Renal cortex interstitium (tissue), 15 donors: Measurements from ENCODE around the gene NAT8. TPM values are rescaled to one million over a fixed set of nuclear protein-coding genes. Genes with fewer than 3 reads are reported as not detected.
"Not testable (repeated sequence)": the region's sequence is repeated elsewhere in the genome, so short reads cannot be mapped to it uniquely, and the experiment has no call there.

Experiments used
- DNase-seq, 11 donors: peaks; one replicate each; pipeline ENCODE4 v3.0.0-alpha.2; 2013; ENCODE audit warnings: low read depth in 9 of 11, low spot score in 4 of 11; ENCODE audit errors: extremely low read depth in 1 of 11
- long read RNA-seq, 16 experiments: transcript quantifications; one replicate each; lab custom pipeline, GENCODE V29; 2026
- polyA plus RNA-seq, 3 donors: library from polyadenylated mRNA; unstranded; fragments of 120-200 nt; gene quantifications; one replicate each; pipeline ENCODE4 v1.2.1, GENCODE V29; 2013; ENCODE audit not compliant: insufficient read length in 3 of 3

NAT8 gene
- 10 to 100 TPM; 22.6 to 32.0 (median 28.2) TPM for polyA plus RNA-seq
- long read RNA-seq, donor 1, transcript NAT8-201 (2 exons, 947 nt) = major isoform, 7 of 12 reads
- long read RNA-seq, donor 1, partial matches to known transcripts = 5 of 12 reads
- long read RNA-seq, donor 1, other reads (novel, unspliced or antisense) = 0 of 12 reads
- long read RNA-seq, donor 2, transcript NAT8-201 (2 exons, 947 nt) = major isoform, 10 of 18 reads
- long read RNA-seq, donor 2, partial matches to known transcripts = 8 of 18 reads
- long read RNA-seq, donor 2, other reads (novel, unspliced or antisense) = 0 of 18 reads
- long read RNA-seq, donor 3, transcript NAT8-201 (2 exons, 947 nt) = major isoform, 21 of 21 reads
- long read RNA-seq, donor 3, partial matches to known transcripts = 0 of 21 reads
- long read RNA-seq, donor 3, other reads (novel, unspliced or antisense) = 0 of 21 reads
- long read RNA-seq, donor 4, transcript NAT8-201 (2 exons, 947 nt) = major isoform, 16 of 24 reads
- long read RNA-seq, donor 4, partial matches to known transcripts = 8 of 24 reads
- long read RNA-seq, donor 4, other reads (novel, unspliced or antisense) = 0 of 24 reads
- long read RNA-seq, donor 5 = 0 reads
- long read RNA-seq, donor 6, transcript NAT8-201 (2 exons, 947 nt) = major isoform, 15 of 15 reads
- long read RNA-seq, donor 6, partial matches to known transcripts = 0 of 15 reads
- long read RNA-seq, donor 6, other reads (novel, unspliced or antisense) = 0 of 15 reads
- long read RNA-seq, donor 7, transcript NAT8-201 (2 exons, 947 nt) = major isoform, 13 of 19 reads
- long read RNA-seq, donor 7, partial matches to known transcripts = 6 of 19 reads
- long read RNA-seq, donor 7, other reads (novel, unspliced or antisense) = 0 of 19 reads
- long read RNA-seq, donor 8, transcript NAT8-201 (2 exons, 947 nt) = major isoform, 22 of 38 reads
- long read RNA-seq, donor 8, partial matches to known transcripts = 16 of 38 reads
- long read RNA-seq, donor 8, other reads (novel, unspliced or antisense) = 0 of 38 reads
- long read RNA-seq, donor 9, transcript NAT8-201 (2 exons, 947 nt) = major isoform, 9 of 9 reads
- long read RNA-seq, donor 9, partial matches to known transcripts = 0 of 9 reads
- long read RNA-seq, donor 9, other reads (novel, unspliced or antisense) = 0 of 9 reads
- long read RNA-seq, donor 10, transcript NAT8-201 (2 exons, 947 nt) = major isoform, 22 of 22 reads
- long read RNA-seq, donor 10, partial matches to known transcripts = 0 of 22 reads
- long read RNA-seq, donor 10, other reads (novel, unspliced or antisense) = 0 of 22 reads
- long read RNA-seq, donor 11, transcript NAT8-201 (2 exons, 947 nt) = major isoform, 13 of 13 reads
- long read RNA-seq, donor 11, partial matches to known transcripts = 0 of 13 reads
- long read RNA-seq, donor 11, other reads (novel, unspliced or antisense) = 0 of 13 reads
- long read RNA-seq, donor 12, partial matches to known transcripts = 0 of 2 reads
- long read RNA-seq, donor 12, other reads (novel, unspliced or antisense) = 0 of 2 reads
- long read RNA-seq, donor 13, transcript NAT8-201 (2 exons, 947 nt) = major isoform, 21 of 21 reads
- long read RNA-seq, donor 13, partial matches to known transcripts = 0 of 21 reads
- long read RNA-seq, donor 13, other reads (novel, unspliced or antisense) = 0 of 21 reads
- long read RNA-seq, donor 14, transcript NAT8-201 (2 exons, 947 nt) = major isoform, 16 of 16 reads
- long read RNA-seq, donor 14, partial matches to known transcripts = 0 of 16 reads
- long read RNA-seq, donor 14, other reads (novel, unspliced or antisense) = 0 of 16 reads
- long read RNA-seq, donor 15, partial matches to known transcripts = 0 of 2 reads
- long read RNA-seq, donor 15, other reads (novel, unspliced or antisense) = 0 of 2 reads
- long read RNA-seq, donor 16, transcript NAT8-201 (2 exons, 947 nt) = major isoform, 32 of 32 reads
- long read RNA-seq, donor 16, partial matches to known transcripts = 0 of 32 reads
- long read RNA-seq, donor 16, other reads (novel, unspliced or antisense) = 0 of 32 reads

- DNase-seq = no peak
Observed at GRCh38 chr2:73642338-73643018, at the start of gene NAT8. Gene NAT8 (minus strand): TSS chr2:73642422. CDS start chr2:73641628, 794 bp downstream.

DNA sequence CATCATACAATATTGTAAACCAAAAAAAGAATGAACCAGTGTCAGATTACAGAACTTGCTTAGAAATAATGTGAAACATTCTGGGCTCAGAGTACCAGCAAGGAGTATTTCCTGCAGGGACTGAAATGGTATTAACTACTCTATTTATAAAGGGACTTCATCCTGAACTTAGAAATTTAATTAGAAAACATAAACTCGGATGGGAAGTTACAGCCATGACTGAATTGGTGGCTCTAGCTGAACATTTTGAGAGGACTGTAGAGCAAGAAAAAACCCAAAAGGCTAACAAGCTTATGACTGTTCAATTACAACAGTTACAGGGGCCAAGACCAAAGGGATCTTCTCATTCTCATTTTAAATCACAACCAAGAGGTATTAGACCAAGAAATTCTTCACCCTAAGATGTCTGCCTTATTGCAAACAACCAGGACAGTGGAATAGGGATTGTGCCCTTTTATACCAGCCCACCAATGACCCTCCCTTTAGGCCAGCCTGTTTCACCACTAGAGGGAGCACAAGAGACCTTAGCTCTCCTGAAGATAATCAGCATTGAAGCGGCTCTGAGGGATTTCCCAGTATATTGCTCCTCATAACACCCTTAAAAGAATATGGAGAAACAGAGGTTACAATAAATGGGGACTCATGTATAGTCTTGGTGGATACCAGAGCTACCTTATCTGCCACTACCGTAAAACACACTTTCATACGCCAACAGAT lies 48.3 kb upstream of the NAT8 start:
- DNase-seq = not testable (repeated sequence)

GRCh38 chr2:73688494-73688893 lies 46.3 kb upstream of the NAT8 start:
- not testable (repeated sequence) for DNase-seq

GRCh38 chr2:73685764-73686438 lies 43.7 kb upstream of the NAT8 start:
- DNase-seq = peak in 1 of 11 donors; percentile 14

- DNase-seq = not testable (repeated sequence)
Observed at GRCh38 chr2:73684905-73685304, 42.7 kb upstream of the NAT8 start.

DNA sequence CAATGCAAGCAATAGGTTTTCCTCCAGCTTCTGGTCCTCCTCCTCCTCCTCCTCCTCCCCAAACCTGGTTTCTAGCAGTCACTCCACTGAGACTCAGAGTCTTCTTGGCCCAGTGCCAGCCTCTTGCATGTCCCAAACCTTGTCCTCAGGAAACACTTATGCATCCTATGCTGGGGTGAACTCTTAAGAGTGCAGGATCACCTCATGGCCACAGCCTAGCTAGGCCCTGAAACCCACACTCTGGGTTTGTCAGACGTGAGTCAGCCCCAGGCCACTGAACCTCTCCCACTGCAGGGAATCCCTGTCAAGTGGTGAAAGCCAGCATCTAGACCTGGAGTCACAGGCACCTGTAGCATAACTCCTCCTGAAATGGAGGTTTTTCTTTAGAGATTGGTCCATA lies 42.1 kb upstream of the NAT8 start:
- not testable (repeated sequence) for DNase-seq

DNA sequence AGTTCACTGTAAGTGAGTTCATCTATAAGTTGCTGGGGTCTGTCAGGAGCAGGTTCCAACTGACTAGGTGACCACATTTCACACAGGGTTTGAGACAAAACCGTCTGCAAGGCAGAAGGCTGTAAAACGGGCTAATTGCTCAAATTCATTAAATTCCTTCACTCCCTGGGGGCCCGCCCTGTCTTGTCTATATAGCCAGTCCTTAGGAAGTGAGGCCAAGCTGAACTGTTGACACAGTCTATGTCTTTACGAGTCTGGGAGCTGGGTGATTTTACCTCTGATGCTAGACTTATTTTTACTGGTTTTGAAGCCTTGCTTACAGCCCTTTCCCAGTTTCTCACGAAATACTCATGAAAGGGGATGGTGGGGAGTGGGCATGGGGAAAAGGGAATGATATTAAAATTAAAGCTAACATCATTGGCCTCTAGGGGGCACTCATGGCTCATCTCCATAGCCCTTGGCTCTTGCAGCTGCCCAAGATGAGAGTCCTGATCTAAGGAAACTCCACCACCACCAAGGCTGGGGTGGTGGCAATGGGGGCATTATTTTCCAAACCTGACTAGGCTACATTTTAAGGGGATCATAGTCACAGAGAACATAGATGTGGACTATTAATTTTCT lies 37.8 kb upstream of the NAT8 start:
- DNase-seq = peak in 2 of 11 donors; percentile 12 to 20

DNA sequence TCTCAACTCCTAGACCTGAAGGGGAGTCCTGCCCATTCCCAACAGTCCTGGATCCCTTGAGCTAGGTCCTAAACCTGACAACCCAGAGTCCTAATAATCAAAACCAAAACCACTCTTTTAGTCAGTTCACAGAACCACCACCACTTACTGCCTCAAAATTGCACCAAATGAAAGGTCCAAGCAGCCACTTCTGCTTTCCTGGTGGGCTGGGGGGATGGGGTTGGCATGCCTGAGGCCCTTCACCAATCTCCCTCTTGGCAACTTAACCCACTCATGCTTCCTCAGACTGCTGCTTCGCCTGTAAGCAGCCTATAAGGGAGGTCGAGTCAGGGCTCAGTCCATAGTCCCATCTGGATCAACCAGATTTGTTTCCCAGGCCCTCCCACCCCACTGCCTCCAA lies 37.0 kb upstream of the NAT8 start:
- DNase-seq = not testable (repeated sequence)

DNA sequence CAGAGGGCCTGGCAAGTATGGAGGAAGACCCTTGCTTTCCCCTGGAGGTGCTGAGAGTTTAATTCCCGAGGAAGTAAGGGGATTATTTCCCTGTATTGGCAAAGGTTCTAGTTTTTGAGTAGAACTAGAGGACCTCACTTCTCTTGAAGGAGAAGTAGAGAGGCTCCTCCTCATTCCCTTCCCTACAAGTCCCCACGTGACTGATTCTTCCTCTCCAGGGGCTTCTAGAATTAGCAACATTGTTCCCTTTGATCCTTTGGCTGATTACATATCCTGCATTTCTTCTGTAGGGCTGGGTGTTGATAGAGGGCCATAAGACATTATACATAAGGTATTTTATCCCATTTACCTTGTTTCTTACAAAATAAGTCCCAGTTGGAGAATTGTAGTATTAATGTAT lies 35.8 kb upstream of the NAT8 start:
- DNase-seq = not testable (repeated sequence)

- not testable (repeated sequence) for DNase-seq
Observed at GRCh38 chr2:73676211-73676610, 34.0 kb upstream of the NAT8 start.

DNA sequence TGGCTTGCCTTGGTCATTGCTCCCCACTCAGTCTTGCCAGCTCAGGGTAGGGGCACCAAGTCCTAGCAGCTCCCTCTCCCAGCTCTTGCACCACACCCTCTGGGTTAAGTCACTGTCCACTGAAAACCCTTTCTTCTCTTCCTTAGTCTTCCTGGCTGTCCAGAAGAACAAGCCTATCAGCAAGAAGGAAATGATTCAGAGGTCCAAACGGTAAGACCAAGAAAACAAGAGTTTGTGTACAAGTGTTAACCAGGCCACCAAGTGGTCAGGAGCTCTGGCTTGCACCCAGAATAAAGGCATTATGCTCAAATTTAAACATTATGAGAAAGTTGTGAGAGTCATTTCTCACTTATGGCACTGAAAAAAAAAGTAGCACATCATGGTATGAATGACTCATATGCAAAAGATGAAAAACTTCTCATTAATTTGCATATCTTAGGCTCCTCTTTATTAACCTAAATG lies 32.5 kb upstream of the NAT8 start:
- DNase-seq = not testable (repeated sequence)

DNA sequence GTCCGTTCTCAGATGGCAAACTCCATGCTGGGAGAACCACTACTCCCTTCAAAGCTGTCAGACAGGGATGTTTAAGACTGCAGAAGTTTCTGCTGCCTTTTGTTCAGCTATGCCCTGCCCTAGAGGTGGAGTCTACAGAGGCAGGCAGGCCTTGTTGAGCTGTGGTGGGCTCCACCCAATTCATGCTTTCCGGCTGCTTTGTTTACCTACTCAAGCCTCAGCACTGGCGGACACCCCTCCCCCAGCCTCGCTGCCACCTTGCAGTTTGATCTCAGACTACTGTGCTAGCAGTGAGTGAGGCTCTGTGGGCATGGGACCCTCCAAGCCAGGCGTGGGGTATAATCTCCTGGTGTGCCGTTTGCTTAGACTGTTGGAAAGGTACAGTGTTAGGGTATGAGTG lies 27.8 kb upstream of the NAT8 start:
- not testable (repeated sequence) for DNase-seq

DNA sequence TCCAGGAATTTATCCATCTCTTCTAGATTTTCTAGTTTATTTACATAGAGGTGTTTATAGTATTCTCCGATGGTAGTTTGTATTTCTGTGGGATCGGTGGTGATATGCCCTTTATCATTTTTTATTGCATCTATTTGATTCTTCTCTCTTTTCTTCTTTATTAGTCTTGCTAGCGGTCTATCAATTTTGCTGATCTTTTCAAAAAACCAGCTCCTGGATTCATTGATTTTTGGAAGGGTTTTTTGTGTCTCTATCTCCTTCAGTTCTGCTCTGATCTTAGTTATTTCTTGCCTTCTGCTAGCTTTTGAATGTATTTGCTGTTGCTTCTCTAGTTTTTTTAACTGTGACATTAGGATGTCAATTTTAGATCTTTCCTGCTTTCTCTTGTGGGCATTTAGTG lies 25.0 kb upstream of the NAT8 start:
- not testable (repeated sequence) for DNase-seq

GRCh38 chr2:73654175-73654574 lies 12.0 kb upstream of the NAT8 start:
- DNase-seq = no peak

DNA sequence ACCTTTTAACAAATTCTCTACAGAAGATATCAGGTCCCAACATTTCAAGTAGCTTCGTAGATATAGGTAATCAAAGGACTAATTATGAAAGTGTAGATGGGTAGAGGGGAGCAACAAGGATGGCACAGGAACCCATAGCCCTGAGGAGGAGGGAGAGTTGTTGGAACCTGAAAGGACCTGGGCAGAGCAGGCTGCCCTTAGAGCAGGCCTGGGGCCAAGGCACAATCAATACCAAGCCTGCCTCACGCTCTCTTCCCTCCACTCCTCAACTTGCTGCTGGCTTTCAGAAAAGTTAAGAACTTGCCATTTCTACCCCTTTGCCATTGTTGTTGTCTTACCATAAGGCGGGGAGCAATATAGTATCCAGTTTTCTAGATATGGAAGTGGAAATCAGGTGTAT lies 10.1 kb upstream of the NAT8 start:
- DNase-seq = no peak
